WTC11 (cell line): ENCODE data around the gene SVIL. TPM values are rescaled to one million over a fixed set of nuclear protein-coding genes. Genes with fewer than 3 reads are reported as not detected.

Source experiments
- ATAC-seq: fragments of 200-7000 bp; cut with Tn5 transposase; 2 replicates; pipeline ENCODE4 v1.10.0; 2021; ENCODE audit warnings: mild to moderate bottlenecking, moderate library complexity
- CTCF ChIA-PET: fragments of 300-600 bp; sonication (Branson Sonifier 250); formaldehyde crosslinking; loops from one replicate; lab custom pipeline; 2021; ENCODE audit warnings: antibody characterized with exemption; lab: Charles Lee
- POLR2A ChIA-PET: fragments of 350-600 bp; sonication (Branson Sonifier 250); formaldehyde crosslinking; loops from one replicate; lab custom pipeline; 2021; ENCODE audit warnings: antibody characterized with exemption; lab: Charles Lee
- DNase-seq: peaks from one replicate; pipeline ENCODE4 v3.0.0; 2021; ENCODE audit warnings: low spot score
- H3K27ac Mint-ChIP-seq: 2 replicates; pipeline ENCODE4 v1.8.0; 2021; ENCODE audit warnings: mixed read lengths
- H3K27me3 Mint-ChIP-seq: 2 replicates; pipeline ENCODE4 v1.8.0; 2021; ENCODE audit warnings: low read depth, mild to moderate bottlenecking, moderate library complexity, mixed read lengths
- H3K36me3 Mint-ChIP-seq: 2 replicates; pipeline ENCODE4 v1.8.0; 2021; ENCODE audit warnings: mixed read lengths
- H3K4me1 Mint-ChIP-seq: 2 replicates; pipeline ENCODE4 v1.8.0; 2022; ENCODE audit warnings: mixed read lengths
- H3K4me3 Mint-ChIP-seq: 2 replicates; pipeline ENCODE4 v1.8.0; 2021; ENCODE audit warnings: mild to moderate bottlenecking, moderate library complexity, mixed read lengths
- H3K9me3 Mint-ChIP-seq: 2 replicates; pipeline ENCODE4 v1.8.0; 2021; ENCODE audit warnings: mixed read lengths
- ARID4B ChIP-seq: sonication (generic); formaldehyde crosslinking; IDR thresholded peaks from 2 replicates; pipeline ENCODE4 v1.8.0; 2023; ENCODE audit warnings: missing genetic modification reagents, mild to moderate bottlenecking, borderline replicate concordance
- E2F1 ChIP-seq: sonication (generic); formaldehyde crosslinking; IDR thresholded peaks from 2 replicates; pipeline ENCODE4 v1.8.0; 2022; ENCODE audit warnings: mild to moderate bottlenecking, missing genetic modification reagents
- ERG ChIP-seq: fragments of 250-450 bp; sonication (Bioruptor Pico); IDR thresholded peaks from 2 replicates; pipeline ENCODE4 v1.8.0; 2021; ENCODE audit warnings: mild to moderate bottlenecking
- ESRRA ChIP-seq: sonication (generic); formaldehyde crosslinking; IDR thresholded peaks from 2 replicates; pipeline ENCODE4 v1.8.1; 2022; ENCODE audit warnings: mild to moderate bottlenecking, missing genetic modification reagents, borderline replicate concordance
- HMGXB4 ChIP-seq: sonication (generic); formaldehyde crosslinking; IDR thresholded peaks from 2 replicates; pipeline ENCODE4 v1.8.1; 2023; ENCODE audit warnings: mild to moderate bottlenecking, moderate library complexity, missing genetic modification reagents
- IRF1 ChIP-seq: sonication (generic); formaldehyde crosslinking; IDR thresholded peaks from 2 replicates; pipeline ENCODE4 v1.8.0; 2023; ENCODE audit warnings: missing genetic modification reagents
- MLX ChIP-seq: sonication (generic); formaldehyde crosslinking; IDR thresholded peaks from 2 replicates; pipeline ENCODE4 v1.8.1; 2023; ENCODE audit warnings: mild to moderate bottlenecking, missing genetic modification reagents, moderate library complexity
- NFYB ChIP-seq: sonication (generic); formaldehyde crosslinking; conservative IDR thresholded peaks from 2 replicates; pipeline ENCODE4 v1.8.0; 2022; ENCODE audit warnings: low read depth, missing genetic modification reagents
- SMAD4 ChIP-seq: sonication (generic); formaldehyde crosslinking; IDR thresholded peaks from 2 replicates; pipeline ENCODE4 v1.8.0; 2022; ENCODE audit warnings: mild to moderate bottlenecking, missing genetic modification reagents
- STAT6 ChIP-seq: sonication (generic); formaldehyde crosslinking; conservative IDR thresholded peaks from 2 replicates; pipeline ENCODE4 v1.8.1; 2023; ENCODE audit warnings: mild to moderate bottlenecking, low read depth, missing genetic modification reagents, moderate library complexity
- USF1 ChIP-seq: sonication (generic); formaldehyde crosslinking; IDR thresholded peaks from 2 replicates; pipeline ENCODE4 v1.8.0; 2022; ENCODE audit warnings: mild to moderate bottlenecking, missing genetic modification reagents
- ZBTB21 ChIP-seq: sonication (generic); formaldehyde crosslinking; IDR thresholded peaks from 2 replicates; pipeline ENCODE4 v1.8.1; 2023; ENCODE audit warnings: mild to moderate bottlenecking, missing genetic modification reagents, borderline replicate concordance
- ZNF121 ChIP-seq: sonication (generic); formaldehyde crosslinking; IDR thresholded peaks from 2 replicates; pipeline ENCODE4 v1.8.0; 2023; ENCODE audit warnings: missing genetic modification reagents
- ZNF281 ChIP-seq: sonication (generic); formaldehyde crosslinking; IDR thresholded peaks from 2 replicates; pipeline ENCODE4 v1.8.0; 2023; ENCODE audit warnings: mild to moderate bottlenecking, missing genetic modification reagents
- ZNF396 ChIP-seq: fragments of 250-450 bp; sonication (Bioruptor Pico); IDR thresholded peaks from 2 replicates; pipeline ENCODE4 v1.8.0; 2021; ENCODE audit warnings: mild to moderate bottlenecking, moderate library complexity, borderline replicate concordance
- total RNA-seq: library from RNA; stranded (reverse); gene quantifications from 3 replicates; pipeline ENCODE4 v1.2.3, GENCODE V29; 2021

Gene SVIL
- total RNA-seq, 1 experiment from 2014 or later, result 27.1 TPM

- H3K9me3 Mint-ChIP-seq, result no peaks in the 10 kb centered on the region
- no peak for ATAC-seq
- 0 out of 2 replicates have a peak overlapping the region, but pooled peaks have one; percentile 28 for H3K27ac Mint-ChIP-seq
- DNase-seq, result no peak
- ChIA-PET POLR2A (no interaction called here), CTCF (interaction anchor here (3.2 kb wide), 1 partner anchor 25 kb away, joined by 21 read pairs; no protein-coding TSS in a partner anchor)
- H3K36me3 Mint-ChIP-seq, result peaks cover 1% of the 10 kb centered on the region
- H3K27me3 Mint-ChIP-seq, result no peaks in the 10 kb centered on the region
- H3K4me1 Mint-ChIP-seq, result peaks cover 41% of the 10 kb centered on the region
- no peak for TF ChIP-seq SMAD4
- no peak overlapping the region for H3K4me3 Mint-ChIP-seq
Observed at GRCh38 chr10:29559996-29560395, 74.8 kb downstream of the SVIL start.

- H3K4me3 Mint-ChIP-seq, result no peak overlapping the region
- POLR2A ChIA-PET, result interaction anchor here (0.9 kb wide), 1 partner anchor 22 kb away, joined by 3 read pairs; no protein-coding TSS in a partner anchor
- TF ChIP-seq ZBTB21, result no peak
- no peak for TF ChIP-seq STAT6 (CRISPR knock-in tag)
- TF ChIP-seq ZNF281 (CRISPR knock-in tag), result no peak
- TF ChIP-seq MLX (CRISPR knock-in tag), result no peak
- no peak for TF ChIP-seq ARID4B (CRISPR knock-in tag)
- TF ChIP-seq ESRRA, result no peak
- TF ChIP-seq NFYB (CRISPR knock-in tag), result no peak
- TF ChIP-seq IRF1, result no peak
- no peak for TF ChIP-seq ZNF396 (CRISPR knock-in tag)
- no peak for TF ChIP-seq E2F1 (CRISPR knock-in tag)
- no peak for TF ChIP-seq ZNF121 (CRISPR knock-in tag)
- no peak for TF ChIP-seq ERG (CRISPR knock-in tag)
- no peak for TF ChIP-seq HMGXB4
- TF ChIP-seq USF1 (CRISPR knock-in tag), result no peak
Observed at GRCh38 chr10:29557665-29558064, 77.1 kb downstream of the SVIL start.

More at GRCh38 chr10:29557665-29558064, 77.1 kb downstream of the SVIL start:
- Mint-ChIP-seq H3K4me1 (peaks cover 29% of the 10 kb centered on the region), H3K36me3 (peaks cover 11% of the 10 kb centered on the region), H3K27ac (no peak overlapping the region), H3K27me3 (no peaks in the 10 kb centered on the region), H3K9me3 (no peaks in the 10 kb centered on the region)
- peak; percentile 62 for ATAC-seq
- CTCF ChIA-PET, result interaction anchor here (0.6 to 3.2 kb wide), 7 partner anchors 14 to 208 kb away, joined by 3 to 21 read pairs (median 4); no protein-coding TSS in a partner anchor
- no peak for DNase-seq
